ENCODE measurements around the gene ESYT2. TPM values are rescaled to one million over a fixed set of nuclear protein-coding genes. Genes with fewer than 3 reads are reported as not detected.
"Not testable (repeated sequence)": the region's sequence is repeated elsewhere in the genome, so short reads cannot be mapped to it uniquely, and the experiment has no call there.

ESYT2 gene
- total and polyA plus RNA-seq, 2 of the 4 experiments (the other 2 are of a cell fraction): 26.7 to 69.9 TPM

GRCh38 chr7:158862985-158863610 lies 33.8 kb upstream of the ESYT2 start:
- H4K8ac ChIP-seq (ENCODE audit: low read depth in 2 of 2, low read length in 2 of 2): peak overlapping the region; percentile 43 to 90; a peak in 3 of 4 replicates
- peaks cover 14% of the 10 kb centered on the region; the same call in 1 of the 2 replicates for H3K9me1 ChIP-seq (ENCODE audit: insufficient read depth, low read length)
- H3K56ac ChIP-seq (ENCODE audit: extremely low read depth, insufficient read depth, low read length); H3K4me1 ChIP-seq (ENCODE audit: control insufficient read depth, insufficient read depth, low read length); BruUV-seq (replicated peaks); H3K9me3 ChIP-seq (ENCODE audit: control insufficient read depth, insufficient read depth, low read length); in situ Hi-C loops (cut with MboI; ENCODE audit: low sequenced_read_pairs); H4K20me1 ChIP-seq (ENCODE audit: insufficient read depth, low read length); H3K27me3 ChIP-seq (ENCODE audit: control insufficient read depth, insufficient read depth, low read length); H2BK15ac ChIP-seq (ENCODE audit: low read depth, low read length); intact Hi-C loops (cut with micrococcal nuclease); dilution Hi-C loops (cut with HindIII; ENCODE audit: low sequenced_read_pairs, unreplicated experiment); H3K36me3 ChIP-seq (ENCODE audit: control insufficient read depth, insufficient read depth, low read length); ATAC-seq (ENCODE audit: low read depth): not testable (repeated sequence)
- peak overlapping the region; percentile 17; the same call in 1 of the 2 replicates for H3K23ac ChIP-seq (ENCODE audit: low read depth, low read length)
- H3K79me1 ChIP-seq (ENCODE audit: low read depth in 1 of 2, low read length in 2 of 2): peaks cover 29 to 62% of the 10 kb centered on the region in 2 experiments
- POLR2A ChIA-PET (ENCODE audit: unreplicated experiment): interaction anchor here (0.6 kb wide), 1 partner anchor 1427 kb away, joined by 8 read pairs; no protein-coding TSS in a partner anchor
- H3K27ac ChIP-seq (ENCODE audit: insufficient read depth, low read length): peak overlapping the region; percentile 74
- 0 out of 2 replicates have a peak overlapping the region, but pooled peaks have one; percentile 3 for H2BK20ac ChIP-seq (ENCODE audit: low read depth, low read length)
- H2AK5ac ChIP-seq (ENCODE audit: low read depth, low read length): peak overlapping the region; percentile 57; the same call in 1 of the 2 replicates
- H3K14ac ChIP-seq (replicated peaks; ENCODE audit: low read depth, low read length): peak overlapping the region; percentile 38
- H2BK5ac ChIP-seq (ENCODE audit: low read depth, low read length, poor library complexity, severe bottlenecking): peak overlapping the region; percentile 77
- H2AFZ ChIP-seq (replicated peaks; ENCODE audit: low read length, poor library complexity): peak overlapping the region; percentile 80
- H3K4ac ChIP-seq (ENCODE audit: low read depth, low read length): peak overlapping the region; percentile 81; the same call in 1 of the 2 replicates
- H4K5ac ChIP-seq (ENCODE audit: low read depth, low read length): peak overlapping the region; percentile 93
- H3K9ac ChIP-seq (ENCODE audit: low read depth, low read length): peak overlapping the region; percentile 64; the same call in 1 of the 2 replicates
- H3K4me2 ChIP-seq (ENCODE audit: low read depth, low read length): peak overlapping the region; percentile 75
- peak overlapping the region; percentile 83 for H3K18ac ChIP-seq (ENCODE audit: low read depth, low read length)
- peak overlapping the region; percentile 60 for H2AK9ac ChIP-seq (replicated peaks; ENCODE audit: low read depth, low read length, poor library complexity)
- CTCF ChIA-PET: interaction anchor here (0.5 kb wide), 1 partner anchor 20 kb away, joined by 4 read pairs; no protein-coding TSS in a partner anchor
- peak overlapping the region; percentile 31 for H3K4me3 ChIP-seq (ENCODE audit: insufficient read depth, low read depth, low read length)
- peak overlapping the region; percentile 56; the same call in 1 of the 2 replicates for H2BK120ac ChIP-seq (ENCODE audit: low read depth, low read length)
- 100% methylated on average over 1 of the region's 13 CpGs; no CpG with 5 or more reads in 1 of the 2 experiments for WGBS, 2 experiments (ENCODE audit: extremely low coverage in 2 of 2, insufficient read length in 1 of 2)
- H4K91ac ChIP-seq (ENCODE audit: insufficient read depth, low read depth, low read length): peak overlapping the region; percentile 48; the same call in 1 of the 2 replicates
- peak; percentile 12 for DNase-seq
- TF ChIP-seq MAFK (IDR thresholded peaks at IDR 0.05; ENCODE audit: low read depth, low read length): peak; percentile 59
